ENCODE data around the gene HOXA7.

HOXA7 gene

DNA sequence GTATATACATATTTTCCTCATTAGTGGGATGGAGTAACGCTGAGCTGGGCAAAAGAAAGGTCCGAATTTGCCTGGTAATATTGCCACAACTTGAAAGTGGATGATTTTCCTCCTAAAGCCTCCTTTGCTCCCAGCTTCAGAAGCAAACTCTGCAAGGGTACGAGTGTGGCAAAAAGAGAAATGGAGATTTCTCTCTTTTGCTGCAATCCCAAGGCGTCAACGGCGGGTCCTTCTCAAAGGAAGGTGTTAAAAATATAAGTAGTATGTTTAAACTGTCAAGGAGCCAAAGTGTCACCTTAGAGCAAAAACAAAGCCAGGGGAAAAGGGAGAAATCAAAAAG, 41.6 kb downstream of the HOXA7 start:
- TF ChIP-seq, protein P1, sequence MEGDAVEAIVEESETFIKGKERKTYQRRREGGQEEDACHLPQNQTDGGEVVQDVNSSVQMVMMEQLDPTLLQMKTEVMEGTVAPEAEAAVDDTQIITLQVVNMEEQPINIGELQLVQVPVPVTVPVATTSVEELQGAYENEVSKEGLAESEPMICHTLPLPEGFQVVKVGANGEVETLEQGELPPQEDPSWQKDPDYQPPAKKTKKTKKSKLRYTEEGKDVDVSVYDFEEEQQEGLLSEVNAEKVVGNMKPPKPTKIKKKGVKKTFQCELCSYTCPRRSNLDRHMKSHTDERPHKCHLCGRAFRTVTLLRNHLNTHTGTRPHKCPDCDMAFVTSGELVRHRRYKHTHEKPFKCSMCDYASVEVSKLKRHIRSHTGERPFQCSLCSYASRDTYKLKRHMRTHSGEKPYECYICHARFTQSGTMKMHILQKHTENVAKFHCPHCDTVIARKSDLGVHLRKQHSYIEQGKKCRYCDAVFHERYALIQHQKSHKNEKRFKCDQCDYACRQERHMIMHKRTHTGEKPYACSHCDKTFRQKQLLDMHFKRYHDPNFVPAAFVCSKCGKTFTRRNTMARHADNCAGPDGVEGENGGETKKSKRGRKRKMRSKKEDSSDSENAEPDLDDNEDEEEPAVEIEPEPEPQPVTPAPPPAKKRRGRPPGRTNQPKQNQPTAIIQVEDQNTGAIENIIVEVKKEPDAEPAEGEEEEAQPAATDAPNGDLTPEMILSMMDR (IDR thresholded peaks at IDR 0.05; ENCODE audit: extremely low read depth, insufficient read depth, missing control alignments) = no peak
- DNase-seq (ENCODE audit: low spot score) = no peak
- in situ Hi-C loops (cut with MboI; ENCODE audit: low pct_unique_long_range_greater_than_20kb, low sequenced_read_pairs, unreplicated experiment) = no loop called here

DNA sequence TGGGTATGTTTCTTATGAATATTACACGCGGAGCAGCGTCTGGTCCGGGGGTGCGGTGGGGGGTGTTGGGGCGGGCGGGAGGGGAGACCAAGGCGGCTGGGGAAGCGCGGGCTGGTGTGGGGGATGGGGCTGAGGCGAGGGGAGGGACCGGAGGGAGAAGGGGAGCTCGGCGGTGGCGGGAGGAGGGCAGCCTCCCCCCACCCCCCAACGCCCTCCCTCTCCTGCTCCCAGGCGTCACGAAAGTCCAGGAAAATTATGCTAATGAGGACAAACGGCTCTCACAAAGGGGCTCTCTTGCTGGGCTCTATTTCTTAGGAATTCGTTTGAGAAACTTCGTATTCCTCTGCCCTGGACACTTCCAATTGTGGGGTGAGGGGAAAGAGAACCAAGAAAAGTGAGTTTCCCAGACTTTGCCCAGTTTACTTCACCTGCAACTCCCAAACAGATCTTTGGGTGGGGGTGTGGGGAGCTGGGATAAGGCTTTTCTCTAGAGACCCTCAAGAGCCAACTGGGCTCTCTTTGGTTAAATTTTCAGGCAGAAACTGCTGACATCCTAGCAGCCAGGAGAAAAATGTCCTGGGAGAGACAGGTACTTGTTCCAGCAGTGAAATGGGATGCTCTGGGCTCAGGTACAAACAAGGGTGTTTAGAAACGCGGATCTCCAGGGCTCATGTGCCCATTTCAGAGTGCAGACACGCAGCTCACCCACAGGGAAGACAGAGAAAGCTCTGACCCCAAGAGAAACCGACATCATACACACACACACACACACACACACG, 42.3 kb downstream of the HOXA7 start:
- TF ChIP-seq, protein P1 (IDR thresholded peaks at IDR 0.05; ENCODE audit: extremely low read depth, insufficient read depth, missing control alignments) = no peak
- in situ Hi-C loops (cut with MboI; ENCODE audit: low pct_unique_long_range_greater_than_20kb, low sequenced_read_pairs, unreplicated experiment) = no loop called here
- no peak for DNase-seq (ENCODE audit: low spot score)

GRCh38 chr7:27112955-27113949, 43.2 kb downstream of the HOXA7 start:
- DNase-seq (ENCODE audit: low spot score) = no peak
- TF ChIP-seq, protein P1 (IDR thresholded peaks at IDR 0.05; ENCODE audit: extremely low read depth, insufficient read depth, missing control alignments) = no peak
- in situ Hi-C loops (cut with MboI; ENCODE audit: low pct_unique_long_range_greater_than_20kb, low sequenced_read_pairs, unreplicated experiment) = no loop called here

GRCh38 chr7:27112361-27112760, 44.1 kb downstream of the HOXA7 start:
- TF ChIP-seq, protein P1 (IDR thresholded peaks at IDR 0.05; ENCODE audit: extremely low read depth, insufficient read depth, missing control alignments) = no peak
- in situ Hi-C loops (cut with MboI; ENCODE audit: low pct_unique_long_range_greater_than_20kb, low sequenced_read_pairs, unreplicated experiment) = no loop called here
- no peak for DNase-seq (ENCODE audit: low spot score)

GRCh38 chr7:27111751-27112277, 44.7 kb downstream of the HOXA7 start:
- DNase-seq (ENCODE audit: low spot score) = no peak
- in situ Hi-C loops (cut with MboI; ENCODE audit: low pct_unique_long_range_greater_than_20kb, low sequenced_read_pairs, unreplicated experiment) = no loop called here
- TF ChIP-seq, protein P1 (IDR thresholded peaks at IDR 0.05; ENCODE audit: extremely low read depth, insufficient read depth, missing control alignments) = no peak

DNA sequence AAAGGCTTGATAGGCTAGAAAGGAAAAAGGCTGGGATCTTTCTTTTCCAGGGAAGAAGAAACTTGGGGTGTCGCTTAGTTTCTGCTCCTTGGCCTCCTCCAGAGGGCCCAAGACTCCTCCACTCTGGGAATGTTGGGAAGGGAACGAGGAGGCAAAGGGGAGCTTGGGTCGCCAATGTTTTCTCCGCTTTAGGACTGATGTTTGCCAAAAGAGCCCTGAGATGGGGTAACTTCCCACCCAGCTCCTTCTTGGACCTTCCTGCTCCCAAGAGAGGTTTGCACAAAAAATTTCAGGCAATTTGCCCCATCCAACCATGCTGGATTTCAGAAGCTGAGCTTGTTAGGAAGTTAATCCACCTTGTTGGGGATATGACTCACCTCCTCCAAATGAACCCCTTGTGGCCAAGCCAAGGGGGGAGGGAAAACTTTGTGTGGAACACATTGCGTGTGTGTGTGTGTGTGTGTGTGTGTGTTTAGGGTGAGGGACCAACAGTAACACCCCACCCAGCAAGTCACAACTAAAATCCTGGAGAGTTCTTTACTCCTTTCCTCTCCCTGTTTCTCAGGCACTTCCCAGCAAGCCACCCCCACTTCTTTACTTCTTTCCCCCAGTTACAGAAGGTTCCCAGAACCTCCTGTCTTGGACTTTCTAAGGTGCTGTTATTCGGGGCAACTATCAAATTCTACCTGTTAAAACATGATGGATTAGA, 45.3 kb downstream of the HOXA7 start:
- TF ChIP-seq, protein P1 (IDR thresholded peaks at IDR 0.05; ENCODE audit: extremely low read depth, insufficient read depth, missing control alignments) = no peak
- in situ Hi-C loops (cut with MboI; ENCODE audit: low pct_unique_long_range_greater_than_20kb, low sequenced_read_pairs, unreplicated experiment) = no loop called here
- no peak for DNase-seq (ENCODE audit: low spot score)
